Astrocyte (in vitro differentiated cells and primary cell): ENCODE measurements around the gene FSIP1. TPM values are rescaled to one million over a fixed set of nuclear protein-coding genes. Genes with fewer than 3 reads are reported as not detected.

ENCODE experiments used
- DNase-seq: peaks from one replicate; pipeline ENCODE4 v3.0.0-alpha.2; 2010; ENCODE audit warnings: low read depth
- FAIRE-seq: peaks from 2 replicates; lab custom pipeline; 2011; peaks lifted over from hg19 to GRCh38; lab: Jason Lieb, UNC
- H2AFZ ChIP-seq: 2 replicates; pipeline ENCODE4 v1.6.0; 2012; ENCODE audit warnings: low read depth, low read length, inconsistent platforms
- H3K27ac ChIP-seq: 2 replicates; pipeline ENCODE4 v1.5.1; 2011; ENCODE audit warnings: low read depth, low read length, inconsistent platforms
- H3K27me3 ChIP-seq: 2 replicates; pipeline ENCODE4 v1.6.0; 2011; ENCODE audit warnings: low read length, inconsistent platforms; ENCODE audit not compliant: insufficient read depth
- H3K36me3 ChIP-seq: 2 replicates; pipeline ENCODE4 v1.5.1; 2011; ENCODE audit warnings: low read length, inconsistent platforms; ENCODE audit not compliant: insufficient read depth
- H3K4me1 ChIP-seq: 2 replicates; pipeline ENCODE4 v1.5.1; 2011; ENCODE audit warnings: low read length, inconsistent platforms; ENCODE audit not compliant: insufficient read depth
- H3K4me2 ChIP-seq: 2 replicates; pipeline ENCODE4 v1.6.0; 2012; ENCODE audit warnings: low read length, inconsistent platforms
- H3K4me3 ChIP-seq: 2 replicates; pipeline ENCODE4 v1.5.1; 2011; ENCODE audit warnings: low read depth, mild to moderate bottlenecking, low read length, inconsistent platforms; ENCODE audit not compliant: insufficient read depth
- H3K79me2 ChIP-seq: 2 replicates; pipeline ENCODE4 v1.6.0; 2012; ENCODE audit warnings: mild to moderate bottlenecking, low read length, inconsistent platforms; ENCODE audit not compliant: insufficient read depth
- H3K9ac ChIP-seq: 2 replicates; pipeline ENCODE4 v1.6.0; 2012; ENCODE audit warnings: mild to moderate bottlenecking, low read length, inconsistent platforms
- H3K9me3 ChIP-seq: 2 replicates; pipeline ENCODE4 v1.5.1; 2012; ENCODE audit warnings: low read depth, mild to moderate bottlenecking, low read length, inconsistent platforms; ENCODE audit not compliant: insufficient read depth
- H4K20me1 ChIP-seq: 2 replicates; pipeline ENCODE4 v1.6.0; 2012; ENCODE audit warnings: low read length, inconsistent platforms; ENCODE audit not compliant: insufficient read depth
- H3K27ac Mint-ChIP-seq: one replicate; pipeline ENCODE4 v1.8.0; 2021; ENCODE audit warnings: mild to moderate bottlenecking, mixed read lengths; ENCODE audit not compliant: unreplicated experiment
- H3K27me3 Mint-ChIP-seq: one replicate; pipeline ENCODE4 v1.8.0; 2021; ENCODE audit warnings: low read depth, mixed read lengths; ENCODE audit not compliant: unreplicated experiment
- H3K36me3 Mint-ChIP-seq: one replicate; pipeline ENCODE4 v1.8.0; 2021; ENCODE audit warnings: low read depth, mixed read lengths; ENCODE audit not compliant: unreplicated experiment
- H3K4me1 Mint-ChIP-seq: one replicate; pipeline ENCODE4 v1.8.0; 2021; ENCODE audit warnings: low read depth, mixed read lengths; ENCODE audit not compliant: unreplicated experiment
- H3K4me3 Mint-ChIP-seq: one replicate; pipeline ENCODE4 v1.8.0; 2021; ENCODE audit warnings: mild to moderate bottlenecking, moderate library complexity, mixed read lengths; ENCODE audit not compliant: unreplicated experiment
- H3K9me3 Mint-ChIP-seq: one replicate; pipeline ENCODE4 v1.8.0; 2021; ENCODE audit warnings: mild to moderate bottlenecking, mixed read lengths; ENCODE audit not compliant: unreplicated experiment
- EZH2 ChIP-seq: IDR thresholded peaks from 2 replicates; pipeline ENCODE4 v1.6.1; 2012; ENCODE audit warnings: mild to moderate bottlenecking, low read length, inconsistent platforms; ENCODE audit not compliant: insufficient read depth
- total RNA-seq: library from RNA; stranded (reverse); gene quantifications from 2 replicates; pipeline ENCODE4 v1.2.1, GENCODE V29; 2021
- TF ChIP-seq, protein P1 (sequence below): IDR thresholded peaks from 2 replicates; pipeline ENCODE4 v1.5.1; 2011; ENCODE audit warnings: low read depth, mild to moderate bottlenecking, inconsistent platforms, low read length, moderate library complexity; ENCODE audit not compliant: insufficient read depth

The FSIP1 gene
- total RNA-seq, 1 donor from 2014 or later: 0.77 TPM

DNA sequence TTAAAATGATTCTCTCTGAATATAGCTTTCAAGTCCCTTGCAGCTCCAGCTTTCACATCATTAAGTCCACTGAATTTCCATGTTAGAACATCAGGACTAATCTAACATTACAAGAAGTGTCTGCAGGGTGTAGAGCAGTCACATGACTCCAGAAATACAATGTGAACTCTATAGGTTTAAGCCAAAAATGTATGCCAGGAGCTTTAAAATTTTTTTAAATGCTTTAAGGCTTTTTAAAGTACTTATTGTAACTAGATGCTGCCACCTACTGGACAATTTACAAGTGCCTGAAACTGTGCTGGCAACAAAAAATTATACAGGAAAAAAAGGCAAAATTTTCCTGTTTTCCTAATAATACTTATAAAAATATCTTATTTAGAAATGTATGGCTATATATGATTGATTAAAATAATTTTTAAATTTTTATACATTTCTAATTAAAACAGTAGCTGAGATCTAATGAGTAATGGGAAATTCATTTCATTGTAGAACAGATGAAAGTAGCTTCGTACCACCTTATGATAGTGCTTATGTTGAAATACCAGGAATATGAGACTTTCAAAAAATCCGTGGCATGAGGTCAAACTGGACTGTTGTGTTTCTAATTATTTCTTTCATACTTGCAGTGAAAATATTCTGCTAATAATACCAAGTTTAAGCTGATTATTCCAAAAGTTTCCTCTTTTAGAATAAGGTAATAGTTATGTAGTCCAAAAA is 25.7 kb downstream of the FSIP1 start:
- Histone ChIP-seq H2AFZ (no peak overlapping the region), H3K27ac (no peak overlapping the region), H3K4me3 (no peak overlapping the region), H4K20me1 (no peaks in the 10 kb centered on the region), H3K4me1 (no peaks in the 10 kb centered on the region), H3K9ac (no peak overlapping the region), H3K36me3 (no peaks in the 10 kb centered on the region), H3K79me2 (no peaks in the 10 kb centered on the region), H3K4me2 (no peak overlapping the region), H3K27me3 (no peaks in the 10 kb centered on the region), H3K9me3 (no peaks in the 10 kb centered on the region)
- DNase-seq (peak; percentile 44), FAIRE-seq (peak; percentile 17)
- Mint-ChIP-seq H3K27me3 (no peaks in the 10 kb centered on the region), H3K27ac (no peak overlapping the region), H3K4me3 (no peak overlapping the region), H3K36me3 (no peaks in the 10 kb centered on the region), H3K4me1 (no peaks in the 10 kb centered on the region), H3K9me3 (no peaks in the 10 kb centered on the region)
- TF ChIP-seq EZH2: no peak
- TF ChIP-seq, protein P1, sequence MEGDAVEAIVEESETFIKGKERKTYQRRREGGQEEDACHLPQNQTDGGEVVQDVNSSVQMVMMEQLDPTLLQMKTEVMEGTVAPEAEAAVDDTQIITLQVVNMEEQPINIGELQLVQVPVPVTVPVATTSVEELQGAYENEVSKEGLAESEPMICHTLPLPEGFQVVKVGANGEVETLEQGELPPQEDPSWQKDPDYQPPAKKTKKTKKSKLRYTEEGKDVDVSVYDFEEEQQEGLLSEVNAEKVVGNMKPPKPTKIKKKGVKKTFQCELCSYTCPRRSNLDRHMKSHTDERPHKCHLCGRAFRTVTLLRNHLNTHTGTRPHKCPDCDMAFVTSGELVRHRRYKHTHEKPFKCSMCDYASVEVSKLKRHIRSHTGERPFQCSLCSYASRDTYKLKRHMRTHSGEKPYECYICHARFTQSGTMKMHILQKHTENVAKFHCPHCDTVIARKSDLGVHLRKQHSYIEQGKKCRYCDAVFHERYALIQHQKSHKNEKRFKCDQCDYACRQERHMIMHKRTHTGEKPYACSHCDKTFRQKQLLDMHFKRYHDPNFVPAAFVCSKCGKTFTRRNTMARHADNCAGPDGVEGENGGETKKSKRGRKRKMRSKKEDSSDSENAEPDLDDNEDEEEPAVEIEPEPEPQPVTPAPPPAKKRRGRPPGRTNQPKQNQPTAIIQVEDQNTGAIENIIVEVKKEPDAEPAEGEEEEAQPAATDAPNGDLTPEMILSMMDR: peak; percentile 80

DNA sequence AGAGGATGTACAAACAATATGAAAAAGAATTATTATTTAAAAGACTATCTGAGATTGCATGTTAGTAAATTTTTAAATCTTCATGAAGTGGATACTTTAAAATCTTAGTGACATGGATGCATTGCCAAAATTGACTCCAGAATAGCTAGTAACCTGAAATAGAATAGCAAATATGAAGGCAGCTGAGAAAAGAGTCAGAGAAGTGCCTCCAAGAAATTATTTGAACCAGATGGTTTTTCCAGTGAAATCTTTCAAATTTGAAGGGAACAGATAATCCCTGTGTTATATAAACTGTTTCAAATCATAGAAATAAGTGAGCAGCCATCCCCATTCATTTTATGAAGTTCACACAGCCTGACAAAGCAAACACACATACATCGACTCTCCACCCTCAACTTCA is 29.6 kb downstream of the FSIP1 start:
- H3K27ac Mint-ChIP-seq: no peak overlapping the region
- H3K9me3 Mint-ChIP-seq: no peaks in the 10 kb centered on the region
- H3K4me1 Mint-ChIP-seq: no peaks in the 10 kb centered on the region
- H3K27me3 Mint-ChIP-seq: no peaks in the 10 kb centered on the region
- no peak for DNase-seq
- H3K4me3 Mint-ChIP-seq: no peak overlapping the region
- no peaks in the 10 kb centered on the region for H3K36me3 Mint-ChIP-seq
- no peak overlapping the region for H3K9ac ChIP-seq
- no peaks in the 10 kb centered on the region for H3K36me3 ChIP-seq
- no peak overlapping the region for H3K4me3 ChIP-seq
- H3K27me3 ChIP-seq: no peaks in the 10 kb centered on the region
- H3K4me2 ChIP-seq: no peak overlapping the region
- H3K79me2 ChIP-seq: no peaks in the 10 kb centered on the region
- H3K4me1 ChIP-seq: no peaks in the 10 kb centered on the region
- TF ChIP-seq EZH2: no peak
- TF ChIP-seq, protein P1: no peak
- no peak for FAIRE-seq
- no peaks in the 10 kb centered on the region for H3K9me3 ChIP-seq
- H4K20me1 ChIP-seq: no peaks in the 10 kb centered on the region
- H3K27ac ChIP-seq: no peak overlapping the region
- H2AFZ ChIP-seq: no peak overlapping the region

DNA sequence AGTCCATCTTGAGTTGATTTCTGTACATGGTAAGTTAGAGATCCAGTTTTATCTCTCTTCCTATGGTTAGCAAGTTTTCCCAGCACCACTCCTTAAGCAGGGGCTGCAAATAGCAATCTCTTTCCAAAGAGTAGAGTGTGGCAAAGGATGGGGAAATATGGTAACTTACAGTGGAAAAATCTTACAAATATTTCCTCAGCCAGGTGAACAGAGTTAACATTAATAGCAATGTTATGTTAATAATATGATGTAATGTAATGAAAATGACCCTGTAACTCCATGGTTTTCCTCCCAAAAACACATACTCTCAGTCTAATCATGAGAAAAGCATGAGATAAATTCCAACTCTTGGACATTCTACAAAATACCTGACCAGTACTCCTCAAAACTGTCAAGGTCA is 30.4 kb downstream of the FSIP1 start:
- Histone ChIP-seq H2AFZ (no peak overlapping the region), H3K27me3 (no peaks in the 10 kb centered on the region), H3K4me2 (no peak overlapping the region), H3K9ac (no peak overlapping the region), H3K4me3 (no peak overlapping the region), H3K79me2 (no peaks in the 10 kb centered on the region), H3K36me3 (no peaks in the 10 kb centered on the region), H3K9me3 (no peaks in the 10 kb centered on the region), H4K20me1 (no peaks in the 10 kb centered on the region), H3K4me1 (no peaks in the 10 kb centered on the region), H3K27ac (no peak overlapping the region)
- Mint-ChIP-seq H3K27ac (no peak overlapping the region), H3K36me3 (no peaks in the 10 kb centered on the region), H3K27me3 (no peaks in the 10 kb centered on the region), H3K4me1 (peaks cover under 1% of the 10 kb centered on the region), H3K9me3 (no peaks in the 10 kb centered on the region), H3K4me3 (no peak overlapping the region)
- TF ChIP-seq, protein P1: no peak
- TF ChIP-seq EZH2: no peak
- no peak for DNase-seq
- no peak for FAIRE-seq
